GM23338 (cell line): ENCODE measurements around the gene SYCE1L. TPM values are rescaled to one million over a fixed set of nuclear protein-coding genes. Genes with fewer than 3 reads are reported as not detected.

Experiments used
- ATAC-seq: fragments of 200-7000 bp; cut with Tn5 transposase; 3 replicates; pipeline ENCODE4 v1.9.1; 2020
- DNase-seq: peaks from one replicate; pipeline ENCODE4 v3.0.0-alpha.2; 2015; ENCODE audit warnings: low spot score
- H2AFZ ChIP-seq: fragments of 200-600 bp; sonication (generic); 2 replicates; pipeline ENCODE4 v1.8.0; 2016; ENCODE audit warnings: antibody characterized with exemption, mild to moderate bottlenecking, moderate library complexity
- H3F3A ChIP-seq: fragments of 200-600 bp; sonication (generic); replicated peaks from 2 replicates; pipeline ENCODE4 v1.8.0; 2017; ENCODE audit warnings: antibody characterized with exemption, mixed run types, low read depth
- H3K27ac ChIP-seq: fragments of 200-600 bp; sonication (generic); 2 replicates; pipeline ENCODE4 v1.6.1; 2016; ENCODE audit warnings: low read depth
- H3K27me3 ChIP-seq: fragments of 200-600 bp; sonication (generic); 2 replicates; pipeline ENCODE4 v1.8.0; 2016; ENCODE audit warnings: mild to moderate bottlenecking, mixed run types, moderate library complexity; ENCODE audit not compliant: insufficient read depth
- H3K36me3 ChIP-seq: fragments of 200-600 bp; sonication (generic); 2 replicates; pipeline ENCODE4 v1.8.0; 2016; ENCODE audit warnings: mild to moderate bottlenecking; ENCODE audit not compliant: insufficient read depth
- H3K4me1 ChIP-seq: fragments of 200-600 bp; sonication (generic); 2 replicates; pipeline ENCODE4 v1.8.0; 2016; ENCODE audit warnings: mild to moderate bottlenecking, moderate library complexity; ENCODE audit not compliant: insufficient read depth
- H3K4me2 ChIP-seq: fragments of 200-600 bp; sonication (generic); 2 replicates; pipeline ENCODE4 v1.7.1; 2017; ENCODE audit warnings: mixed run types
- H3K4me3 ChIP-seq: fragments of 200-600 bp; sonication (generic); 2 replicates; pipeline ENCODE4 v1.6.1; 2016; ENCODE audit warnings: mixed run types
- H3K79me2 ChIP-seq: fragments of 200-600 bp; sonication (generic); replicated peaks from 2 replicates; pipeline ENCODE4 v1.8.0; 2017; ENCODE audit warnings: mild to moderate bottlenecking; ENCODE audit not compliant: insufficient read depth
- H3K9me2 ChIP-seq: fragments of 200-600 bp; sonication (generic); 2 replicates; pipeline ENCODE4 v1.8.0; 2017; ENCODE audit not compliant: insufficient read depth
- H4K20me1 ChIP-seq: fragments of 200-600 bp; sonication (generic); replicated peaks from 2 replicates; pipeline ENCODE4 v1.8.0; 2017; ENCODE audit warnings: mild to moderate bottlenecking; ENCODE audit not compliant: insufficient read depth
- H3K27ac Mint-ChIP-seq: 2 replicates; pipeline ENCODE4 v1.8.0; 2020; ENCODE audit warnings: inconsistent platforms, mild to moderate bottlenecking, moderate library complexity, mixed read lengths
- H3K27me3 Mint-ChIP-seq: 3 replicates; pipeline ENCODE4 v1.8.0; 2022; ENCODE audit warnings: low read depth, mild to moderate bottlenecking, moderate library complexity, mixed read lengths, inconsistent platforms; ENCODE audit not compliant: insufficient read depth, poor library complexity
- H3K36me3 Mint-ChIP-seq: 3 replicates; pipeline ENCODE4 v1.8.0; 2021; ENCODE audit warnings: low read depth, mild to moderate bottlenecking, inconsistent platforms, moderate library complexity, mixed read lengths
- H3K4me1 Mint-ChIP-seq: 3 replicates; pipeline ENCODE4 v1.8.0; 2020; ENCODE audit warnings: mild to moderate bottlenecking, inconsistent platforms, mixed read lengths
- H3K4me3 Mint-ChIP-seq: 3 replicates; pipeline ENCODE4 v1.8.0; 2021; ENCODE audit warnings: moderate library complexity, mild to moderate bottlenecking, inconsistent platforms, mixed read lengths
- H3K9me3 Mint-ChIP-seq: 3 replicates; pipeline ENCODE4 v1.8.0; 2020; ENCODE audit warnings: moderate library complexity, mild to moderate bottlenecking, inconsistent platforms, mixed read lengths
- EZH2phosphoT487 ChIP-seq: fragments of 200-600 bp; sonication (generic); IDR thresholded peaks from one replicate; pipeline ENCODE4 v1.8.1; 2018; ENCODE audit warnings: antibody characterized with exemption; ENCODE audit not compliant: unreplicated experiment
- JUNB ChIP-seq: IDR thresholded peaks from one replicate; pipeline ENCODE4 v1.6.1; 2016; ENCODE audit warnings: antibody characterized with exemption; ENCODE audit not compliant: unreplicated experiment
- ZNF114 ChIP-seq: fragments of 250-450 bp; sonication (Bioruptor Pico); IDR thresholded peaks from 2 replicates; pipeline ENCODE4 v1.5.0; 2020; ENCODE audit warnings: mild to moderate bottlenecking, moderate library complexity
- ZNF331 ChIP-seq: fragments of 250-450 bp; sonication (Bioruptor Pico); IDR thresholded peaks from 2 replicates; pipeline ENCODE4 v1.5.0; 2020; ENCODE audit warnings: low read depth, mild to moderate bottlenecking, moderate library complexity
- polyA plus RNA-seq: library from polyadenylated mRNA; unstranded; fragments of >200 nt; fragmentation: Nextera tagmentation; extraction: Ambion mirVana; gene quantifications from 2 replicates; pipeline ENCODE4 v1.2.1, GENCODE V29; 2016
- total RNA-seq: library from RNA; depleted of rRNA; stranded (reverse); fragments of >200 nt; shearing (Covaris generic); gene quantifications from 2 replicates; pipeline ENCODE4 v1.2.3, GENCODE V29; 2014
- TF ChIP-seq, protein P1 (sequence below), 2 experiments: fragments of 200-600 bp in 1 of 2; sonication (generic) in 1 of 2; conservative IDR thresholded peaks; 2 replicates each; pipeline versions ENCODE4 v1.5.1 to v1.6.1; 2016 to 2017; ENCODE audit warnings: antibody characterized with exemption in 2 of 2, low read depth in 2 of 2, mild to moderate bottlenecking in 2 of 2, moderate library complexity in 1 of 2

Gene SYCE1L
- total and polyA plus RNA-seq, 2 experiments from 2014 or later, result 3.9 to 5.9 TPM

DNA sequence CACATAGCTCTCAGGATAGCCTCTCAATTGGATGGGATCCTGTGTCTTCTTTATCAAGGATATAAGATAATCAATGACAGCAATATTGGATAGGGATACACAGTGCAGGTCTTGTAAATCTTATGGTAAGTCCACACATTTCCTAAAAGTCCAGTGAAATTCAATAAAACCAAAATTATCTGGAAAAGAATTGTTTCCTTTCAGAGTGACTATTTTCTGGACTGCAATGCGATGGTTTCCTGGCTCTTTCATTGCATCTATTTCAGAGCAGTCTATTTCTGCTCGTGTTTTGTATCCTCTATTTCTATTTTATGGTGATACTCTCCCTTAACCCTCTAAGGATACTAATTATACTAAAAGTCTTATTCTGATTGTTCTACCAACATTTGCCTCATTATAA lies 32.5 kb upstream of the SYCE1L start (continued):
- TF ChIP-seq, protein P1, sequence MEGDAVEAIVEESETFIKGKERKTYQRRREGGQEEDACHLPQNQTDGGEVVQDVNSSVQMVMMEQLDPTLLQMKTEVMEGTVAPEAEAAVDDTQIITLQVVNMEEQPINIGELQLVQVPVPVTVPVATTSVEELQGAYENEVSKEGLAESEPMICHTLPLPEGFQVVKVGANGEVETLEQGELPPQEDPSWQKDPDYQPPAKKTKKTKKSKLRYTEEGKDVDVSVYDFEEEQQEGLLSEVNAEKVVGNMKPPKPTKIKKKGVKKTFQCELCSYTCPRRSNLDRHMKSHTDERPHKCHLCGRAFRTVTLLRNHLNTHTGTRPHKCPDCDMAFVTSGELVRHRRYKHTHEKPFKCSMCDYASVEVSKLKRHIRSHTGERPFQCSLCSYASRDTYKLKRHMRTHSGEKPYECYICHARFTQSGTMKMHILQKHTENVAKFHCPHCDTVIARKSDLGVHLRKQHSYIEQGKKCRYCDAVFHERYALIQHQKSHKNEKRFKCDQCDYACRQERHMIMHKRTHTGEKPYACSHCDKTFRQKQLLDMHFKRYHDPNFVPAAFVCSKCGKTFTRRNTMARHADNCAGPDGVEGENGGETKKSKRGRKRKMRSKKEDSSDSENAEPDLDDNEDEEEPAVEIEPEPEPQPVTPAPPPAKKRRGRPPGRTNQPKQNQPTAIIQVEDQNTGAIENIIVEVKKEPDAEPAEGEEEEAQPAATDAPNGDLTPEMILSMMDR (conservative IDR thresholded peaks at IDR 0.05; ENCODE audit: low read depth in 2 of 2), result no peak
- TF ChIP-seq JUNB (no peak), ZNF114 (CRISPR knock-in tag) (no peak)

DNA sequence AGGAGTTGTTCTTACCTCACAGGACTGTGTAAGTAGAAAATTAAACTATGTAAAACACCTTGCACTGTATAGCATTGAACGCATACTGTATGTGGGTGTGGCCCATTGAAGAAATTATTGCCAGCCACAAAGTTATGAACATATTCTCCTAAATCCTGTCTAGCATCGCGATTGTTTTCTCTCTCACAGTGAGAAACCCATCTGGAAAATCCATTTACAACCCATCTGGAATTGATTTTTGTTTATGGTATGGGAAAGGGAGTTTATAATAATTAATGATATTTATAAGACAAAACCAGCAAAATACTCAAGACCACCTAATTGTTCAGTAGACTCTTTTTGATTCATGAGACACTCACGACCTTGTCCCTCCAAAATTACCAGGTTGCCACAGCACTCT lies 30.3 kb upstream of the SYCE1L start:
- DNase-seq (no peak), ATAC-seq (no peak)
- Histone ChIP-seq H4K20me1 (no peaks in the 10 kb centered on the region), H3K79me2 (no peaks in the 10 kb centered on the region), H3K4me3 (no peak overlapping the region), H3K27me3 (no peaks in the 10 kb centered on the region), H3K36me3 (no peaks in the 10 kb centered on the region), H3K4me1 (no peaks in the 10 kb centered on the region), H3K27ac (no peak overlapping the region), H3K9me2 (peaks cover 3% of the 10 kb centered on the region; the same call in 1 of the 2 replicates), H3K4me2 (no peak overlapping the region), H3F3A (no peaks in the 10 kb centered on the region), H2AFZ (no peak overlapping the region)
- H3K27me3 Mint-ChIP-seq, result no peaks in the 10 kb centered on the region
- no peak overlapping the region for H3K4me3 Mint-ChIP-seq
- peaks cover 16% of the 10 kb centered on the region for H3K9me3 Mint-ChIP-seq
- TF ChIP-seq ZNF114 (CRISPR knock-in tag) (no peak), ZNF331 (no peak), EZH2phosphoT487 (no peak)
- no peaks in the 10 kb centered on the region for H3K4me1 Mint-ChIP-seq
- H3K36me3 Mint-ChIP-seq, result no peaks in the 10 kb centered on the region
- H3K27ac Mint-ChIP-seq, result no peak overlapping the region

DNA sequence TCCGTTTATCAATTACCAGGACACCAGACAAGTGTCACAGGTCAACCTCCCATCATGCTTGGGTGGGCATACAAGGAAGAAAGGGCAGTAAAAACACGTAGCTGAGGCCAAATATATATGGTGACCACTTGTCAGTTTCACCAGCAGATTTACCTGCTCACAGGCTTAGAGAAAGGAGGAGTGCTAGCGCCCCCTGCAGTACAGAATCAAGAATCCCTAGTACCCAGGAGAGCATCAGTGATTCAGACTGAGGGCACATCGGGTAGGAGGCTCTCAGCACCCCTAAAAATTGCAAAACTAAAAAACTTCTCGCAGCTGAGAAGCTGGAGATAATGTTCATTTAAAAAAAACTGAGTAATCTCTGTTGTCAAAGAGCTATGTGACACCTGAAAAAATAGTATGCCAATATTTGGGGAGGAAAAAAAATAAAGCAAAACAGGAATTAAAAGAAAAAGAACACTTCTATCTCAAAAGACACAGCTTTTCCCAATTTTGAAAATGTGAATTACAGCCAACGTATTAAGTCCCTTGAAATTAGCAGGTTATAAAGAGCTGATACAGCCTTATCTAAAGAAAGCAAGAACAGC lies 29.5 kb upstream of the SYCE1L start:
- no peaks in the 10 kb centered on the region for H3K36me3 ChIP-seq
- H3K9me3 Mint-ChIP-seq, result peaks cover 8% of the 10 kb centered on the region
- H3K36me3 Mint-ChIP-seq, result no peaks in the 10 kb centered on the region
- no peaks in the 10 kb centered on the region for H3K79me2 ChIP-seq
- H3K4me2 ChIP-seq, result no peak overlapping the region
- H3K27ac Mint-ChIP-seq, result no peak overlapping the region
- no peak overlapping the region for H2AFZ ChIP-seq
- no peak overlapping the region for H3K4me3 ChIP-seq
- ATAC-seq, result peak; percentile 93
- H3F3A ChIP-seq, result no peaks in the 10 kb centered on the region
- no peaks in the 10 kb centered on the region for H3K4me1 ChIP-seq
- no peaks in the 10 kb centered on the region for H4K20me1 ChIP-seq
- TF ChIP-seq ZNF331, result no peak
- TF ChIP-seq, protein P1 (conservative IDR thresholded peaks at IDR 0.05; ENCODE audit: low read depth in 2 of 2), result peak; percentile 91
- H3K9me2 ChIP-seq, result peaks cover 3% of the 10 kb centered on the region; the same call in 1 of the 2 replicates
- no peaks in the 10 kb centered on the region for H3K27me3 ChIP-seq
- no peaks in the 10 kb centered on the region for H3K4me1 Mint-ChIP-seq
- peak; percentile 87 for DNase-seq
- no peaks in the 10 kb centered on the region for H3K27me3 Mint-ChIP-seq
- no peak overlapping the region for H3K4me3 Mint-ChIP-seq
- no peak overlapping the region for H3K27ac ChIP-seq
